Measurements from ENCODE around the gene TFDP2. TPM values are rescaled to one million over a fixed set of nuclear protein-coding genes. Genes with fewer than 3 reads are reported as not detected.

TFDP2 gene
- total RNA-seq, 2 donors from 2014 or later = 62.7 to 76.4 TPM

DNA sequence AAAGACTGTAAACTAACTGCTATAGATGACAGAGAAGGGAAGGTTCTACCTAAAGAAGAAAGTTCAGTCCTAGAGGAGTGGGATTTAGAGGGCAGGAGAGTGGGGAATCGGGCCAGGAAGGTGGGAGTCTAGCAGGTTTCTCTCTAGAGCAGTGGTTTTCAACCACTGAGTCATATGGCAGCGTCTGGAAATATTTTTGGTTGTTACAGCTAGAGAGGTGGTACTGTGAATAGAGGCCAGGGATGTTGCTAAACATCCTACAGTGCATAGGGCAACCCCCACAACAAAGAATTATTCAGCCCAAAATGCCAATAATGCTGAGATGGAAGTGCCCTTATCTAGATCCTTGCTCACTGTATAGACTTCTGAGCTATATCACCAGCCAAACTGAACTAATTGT is 244.2 kb downstream of the TFDP2 start:
- no peaks in the 10 kb centered on the region for H3K27me3 Mint-ChIP-seq (ENCODE audit: insufficient read depth)
- H3K36me3 ChIP-seq (ENCODE audit: control insufficient read depth, insufficient read depth, low read length) = peaks cover 69% of the 10 kb centered on the region
- no peak for DNase-seq
- peaks cover 8% of the 10 kb centered on the region for H3K9me3 Mint-ChIP-seq
- WGBS, 2 experiments (ENCODE audit: insufficient coverage in 1 of 2, insufficient read length in 1 of 2) = 92 to 100% methylated on average over 1 to 2 of the region's 2 CpGs
- H3K9me3 ChIP-seq (ENCODE audit: control insufficient read depth, low read length) = peaks cover 7% of the 10 kb centered on the region
- no peak overlapping the region for H3K27ac ChIP-seq (ENCODE audit: low read depth, low read length)
- no peak overlapping the region for H3K4me3 ChIP-seq (ENCODE audit: low read length)
- H3K27me3 ChIP-seq (ENCODE audit: control insufficient read depth, insufficient read depth, low read length, poor library complexity, severe bottlenecking) = no peaks in the 10 kb centered on the region
- H3K4me3 Mint-ChIP-seq = no peak overlapping the region
- TF ChIP-seq, protein P1, sequence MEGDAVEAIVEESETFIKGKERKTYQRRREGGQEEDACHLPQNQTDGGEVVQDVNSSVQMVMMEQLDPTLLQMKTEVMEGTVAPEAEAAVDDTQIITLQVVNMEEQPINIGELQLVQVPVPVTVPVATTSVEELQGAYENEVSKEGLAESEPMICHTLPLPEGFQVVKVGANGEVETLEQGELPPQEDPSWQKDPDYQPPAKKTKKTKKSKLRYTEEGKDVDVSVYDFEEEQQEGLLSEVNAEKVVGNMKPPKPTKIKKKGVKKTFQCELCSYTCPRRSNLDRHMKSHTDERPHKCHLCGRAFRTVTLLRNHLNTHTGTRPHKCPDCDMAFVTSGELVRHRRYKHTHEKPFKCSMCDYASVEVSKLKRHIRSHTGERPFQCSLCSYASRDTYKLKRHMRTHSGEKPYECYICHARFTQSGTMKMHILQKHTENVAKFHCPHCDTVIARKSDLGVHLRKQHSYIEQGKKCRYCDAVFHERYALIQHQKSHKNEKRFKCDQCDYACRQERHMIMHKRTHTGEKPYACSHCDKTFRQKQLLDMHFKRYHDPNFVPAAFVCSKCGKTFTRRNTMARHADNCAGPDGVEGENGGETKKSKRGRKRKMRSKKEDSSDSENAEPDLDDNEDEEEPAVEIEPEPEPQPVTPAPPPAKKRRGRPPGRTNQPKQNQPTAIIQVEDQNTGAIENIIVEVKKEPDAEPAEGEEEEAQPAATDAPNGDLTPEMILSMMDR (conservative IDR thresholded peaks at IDR 0.05) = no peak
- peaks cover 58% of the 10 kb centered on the region for H3K36me3 Mint-ChIP-seq (ENCODE audit: low read depth)
- peaks cover 1% of the 10 kb centered on the region for H3K4me1 Mint-ChIP-seq
- H3K4me1 ChIP-seq (ENCODE audit: control insufficient read depth, insufficient read depth, low read length) = peaks cover 4% of the 10 kb centered on the region
- H3K27ac Mint-ChIP-seq = no peak overlapping the region
- no peak overlapping the region for H3K9ac ChIP-seq (ENCODE audit: extremely low read depth, low read length, poor library complexity, severe bottlenecking)

DNA sequence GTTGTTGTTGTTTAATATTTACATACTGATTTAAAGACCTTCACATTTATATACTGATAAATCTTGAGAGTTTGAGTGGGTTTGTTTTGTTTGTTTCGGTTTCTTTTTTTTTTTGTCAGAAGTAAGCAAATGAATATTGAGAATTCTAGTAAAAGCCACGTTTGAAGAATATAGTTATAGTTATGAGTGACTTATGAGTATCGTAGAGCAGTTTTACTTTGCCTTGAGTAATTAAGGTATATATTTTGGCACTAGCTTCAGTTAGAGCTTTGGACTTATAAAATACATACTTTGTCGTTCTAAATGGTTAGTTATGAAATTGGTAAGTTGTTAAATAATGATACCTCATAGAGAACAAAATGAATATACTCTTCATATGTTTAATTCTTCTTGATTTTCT is 245.1 kb downstream of the TFDP2 start:
- no peak overlapping the region for H3K27ac ChIP-seq (ENCODE audit: low read depth, low read length)
- TF ChIP-seq, protein P1 (conservative IDR thresholded peaks at IDR 0.05) = no peak
- peaks cover 68% of the 10 kb centered on the region for H3K36me3 ChIP-seq (ENCODE audit: control insufficient read depth, insufficient read depth, low read length)
- no peak overlapping the region for H3K4me3 Mint-ChIP-seq
- peaks cover 57% of the 10 kb centered on the region for H3K36me3 Mint-ChIP-seq (ENCODE audit: low read depth)
- H3K27ac Mint-ChIP-seq = no peak overlapping the region
- H3K9me3 ChIP-seq (ENCODE audit: control insufficient read depth, low read length) = peaks cover 17% of the 10 kb centered on the region
- H3K27me3 ChIP-seq (ENCODE audit: control insufficient read depth, insufficient read depth, low read length, poor library complexity, severe bottlenecking) = no peaks in the 10 kb centered on the region
- H3K4me1 Mint-ChIP-seq = peaks cover 1% of the 10 kb centered on the region
- H3K4me1 ChIP-seq (ENCODE audit: control insufficient read depth, insufficient read depth, low read length) = peaks cover 4% of the 10 kb centered on the region
- DNase-seq = no peak
- 85 to 100% methylated on average over 2 to 4 of the region's 4 CpGs for WGBS, 2 experiments (ENCODE audit: insufficient coverage in 1 of 2, insufficient read length in 1 of 2)
- H3K27me3 Mint-ChIP-seq (ENCODE audit: insufficient read depth) = no peaks in the 10 kb centered on the region
- H3K4me3 ChIP-seq (ENCODE audit: low read length) = no peak overlapping the region
- no peak overlapping the region for H3K9ac ChIP-seq (ENCODE audit: extremely low read depth, low read length, poor library complexity, severe bottlenecking)
- H3K9me3 Mint-ChIP-seq = peaks cover 17% of the 10 kb centered on the region

DNA sequence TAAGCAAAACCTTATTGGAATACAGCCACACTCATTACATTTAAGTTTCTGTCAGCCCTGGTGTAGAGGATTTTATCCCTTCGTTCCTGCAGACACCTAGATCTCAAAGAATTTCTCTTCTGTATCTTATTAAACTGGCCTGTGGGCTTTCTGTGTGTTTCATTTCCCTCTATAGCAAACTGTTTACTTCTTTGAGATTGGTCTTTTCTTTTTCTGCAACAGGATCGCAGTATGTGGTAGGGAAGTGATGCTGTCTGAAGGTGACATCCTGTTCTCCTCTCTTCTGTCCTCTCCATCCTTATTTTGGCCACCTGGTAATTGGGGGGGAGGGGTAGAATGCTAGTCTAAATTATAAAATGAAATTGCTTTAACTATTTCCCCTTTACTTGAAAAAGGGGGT is 247.4 kb downstream of the TFDP2 start:
- Histone ChIP-seq H3K36me3 (ENCODE audit: control insufficient read depth, insufficient read depth, low read length) (peaks cover 71% of the 10 kb centered on the region), H3K27ac (ENCODE audit: low read depth, low read length) (no peak overlapping the region), H3K9ac (ENCODE audit: extremely low read depth, low read length, poor library complexity, severe bottlenecking) (no peak overlapping the region), H3K27me3 (ENCODE audit: control insufficient read depth, insufficient read depth, low read length, poor library complexity, severe bottlenecking) (no peaks in the 10 kb centered on the region), H3K4me3 (ENCODE audit: low read length) (no peak overlapping the region), H3K4me1 (ENCODE audit: control insufficient read depth, insufficient read depth, low read length) (no peaks in the 10 kb centered on the region), H3K9me3 (ENCODE audit: control insufficient read depth, low read length) (peaks cover 39% of the 10 kb centered on the region)
- H3K9me3 Mint-ChIP-seq = peaks cover 34% of the 10 kb centered on the region
- TF ChIP-seq, protein P1 (conservative IDR thresholded peaks at IDR 0.05) = no peak
- peaks cover 57% of the 10 kb centered on the region for H3K36me3 Mint-ChIP-seq (ENCODE audit: low read depth)
- no peak overlapping the region for H3K4me3 Mint-ChIP-seq
- H3K27me3 Mint-ChIP-seq (ENCODE audit: insufficient read depth) = no peaks in the 10 kb centered on the region
- no peaks in the 10 kb centered on the region for H3K4me1 Mint-ChIP-seq
- H3K27ac Mint-ChIP-seq = no peak overlapping the region
- 97 to 100% methylated on average over 1 to 2 of the region's 2 CpGs for WGBS, 2 experiments (ENCODE audit: insufficient coverage in 1 of 2, insufficient read length in 1 of 2)
- DNase-seq = no peak

All from endodermal cell (in vitro differentiated cells).